NCI-H345 (cell line): ENCODE results near the gene VOPP1.

Experiments
- DNase-seq: peaks from one replicate; lab custom pipeline; 2025; lab: John Stamatoyannopoulos, UW

VOPP1 gene

GRCh38 chr7:55468495-55468894 lies 103.8 kb downstream of the VOPP1 start:
- no peak for DNase-seq

- no peak for DNase-seq
Observed at GRCh38 chr7:55467047-55467593, 105.2 kb downstream of the VOPP1 start.

GRCh38 chr7:55465691-55466090 lies 106.6 kb downstream of the VOPP1 start:
- DNase-seq = no peak

- no peak for DNase-seq
Observed at GRCh38 chr7:55464422-55464821, 107.9 kb downstream of the VOPP1 start.

- no peak for DNase-seq
Observed at GRCh38 chr7:55463686-55464262, 108.5 kb downstream of the VOPP1 start.

GRCh38 chr7:55458351-55458750 lies 114.0 kb downstream of the VOPP1 start:
- no peak for DNase-seq

GRCh38 chr7:55457801-55458200 lies 114.5 kb downstream of the VOPP1 start:
- DNase-seq = no peak

- no peak for DNase-seq
Observed at GRCh38 chr7:55452971-55453370, 119.3 kb downstream of the VOPP1 start.

- DNase-seq = no peak
Observed at GRCh38 chr7:55449992-55450535, 122.2 kb downstream of the VOPP1 start.

GRCh38 chr7:55449205-55449991 lies 122.9 kb downstream of the VOPP1 start:
- no peak for DNase-seq

GRCh38 chr7:55448526-55448925 lies 123.8 kb downstream of the VOPP1 start:
- no peak for DNase-seq

- no peak for DNase-seq
Observed at GRCh38 chr7:55444786-55445185, 127.5 kb downstream of the VOPP1 start.

- no peak for DNase-seq
Observed at GRCh38 chr7:55441774-55442522, 130.4 kb downstream of the VOPP1 start.

GRCh38 chr7:55441002-55441401 lies 131.3 kb downstream of the VOPP1 start:
- no peak for DNase-seq

- DNase-seq = no peak
Observed at GRCh38 chr7:55440040-55440690, 132.1 kb downstream of the VOPP1 start.

- peak; percentile 63 for DNase-seq
Observed at GRCh38 chr7:55439627-55440026, 132.7 kb downstream of the VOPP1 start.

- DNase-seq = peak; percentile 75
Observed at GRCh38 chr7:55438757-55439525, 133.4 kb downstream of the VOPP1 start.

GRCh38 chr7:55438085-55438756 lies 134.1 kb downstream of the VOPP1 start:
- peak; percentile 86 for DNase-seq

GRCh38 chr7:55437375-55437774 lies 134.9 kb downstream of the VOPP1 start:
- DNase-seq = no peak

GRCh38 chr7:55436457-55436856 lies 135.8 kb downstream of the VOPP1 start:
- DNase-seq = peak; percentile 15

- DNase-seq = no peak
Observed at GRCh38 chr7:55435466-55435865, 136.8 kb downstream of the VOPP1 start.
